Naive thymus-derived CD4-positive, alpha-beta T cell (primary cell): ENCODE measurements around the gene ATP5F1A. TPM values are rescaled to one million over a fixed set of nuclear protein-coding genes. Genes with fewer than 3 reads are reported as not detected.

Experiments used
- polyA plus RNA-seq, 2 donors: library from polyadenylated mRNA; unstranded; fragments of 300-500 nt; fragmentation: Illumina TruSeq; gene quantifications; one replicate each; pipeline ENCODE4 v1.2.3, GENCODE V29; 2021
- total RNA-seq, 6 experiments: library from RNA in 5 of 6; stranded (reverse) in 5 of 6; gene quantifications; 1 replicate in 5 of 6; 2 replicates in 1 of 6; pipeline ENCODE4 v1.2.3 and lab custom pipeline; 2021 to 2026

The ATP5F1A gene
- total and polyA plus RNA-seq, 7 experiments from 2014 or later, result 181 to 541 (median 220) TPM

Other genes starting within 250 kb of the ATP5F1A start
- gene EPG5, start 131.0 kb downstream of the ATP5F1A start, total RNA-seq, result 10 to 100 TPM; 26.0 to 54.8 (median 44.7) TPM
- 1 to 10 TPM; 6.3 to 6.4 TPM for gene EPG5, start 131.0 kb downstream of the ATP5F1A start, polyA plus RNA-seq
- 10 to 100 TPM; 11.1 to 24.6 (median 15.2) TPM for gene PSTPIP2, start 26.0 kb downstream of the ATP5F1A start, total RNA-seq
- gene PSTPIP2, start 26.0 kb downstream of the ATP5F1A start, polyA plus RNA-seq, result 10 to 100 TPM; 13.5 to 15.9 TPM
- 10 to 100 TPM; 10.4 to 47.2 (median 15.2) TPM for gene HAUS1, start 6.1 kb upstream of the ATP5F1A start, total RNA-seq
- 10 to 100 TPM; 30.0 to 42.7 TPM for gene HAUS1, start 6.1 kb upstream of the ATP5F1A start, polyA plus RNA-seq